ENCODE results near the gene ABCA4.

DNA sequence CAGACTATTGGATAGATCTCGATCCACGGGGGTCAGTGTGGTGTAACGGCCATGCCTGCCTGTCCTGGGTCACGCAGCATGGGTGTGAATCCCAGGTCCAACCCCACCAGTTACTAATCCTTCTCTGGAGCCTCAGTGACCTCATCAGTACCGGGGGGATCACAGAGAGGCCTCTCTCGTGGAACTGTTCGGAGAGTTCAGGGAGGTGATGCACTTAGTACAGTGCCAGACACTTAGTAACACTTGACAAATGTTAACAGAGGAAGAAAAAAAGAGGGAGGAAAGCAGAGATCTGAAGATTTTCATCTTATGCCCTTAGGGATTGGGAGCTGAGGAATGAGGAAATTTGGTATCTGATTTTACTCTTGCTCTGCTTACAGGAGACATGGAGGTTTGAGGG lies 2.9 kb downstream of the ABCA4 start:
- TF ChIP-seq POLR2A (IDR thresholded peaks at IDR 0.05; ENCODE audit: low read length) (no peak), GATA1 (IDR thresholded peaks at IDR 0.05; ENCODE audit: low read depth, low read length) (no peak)
